HepG2 (cell line): Measurements from ENCODE around the gene CCL23. TPM values are rescaled to one million over a fixed set of nuclear protein-coding genes. Genes with fewer than 3 reads are reported as not detected.

Experiments used
- ARNT2 ChIP-seq: sonication (generic); formaldehyde crosslinking; IDR thresholded peaks from 2 replicates; pipeline ENCODE4 v1.8.0; 2022; ENCODE audit warnings: mild to moderate bottlenecking, low read depth, missing genetic modification reagents, moderate library complexity
- GMEB2 ChIP-seq: IDR thresholded peaks from 2 replicates; pipeline ENCODE4 v1.6.1; 2016; ENCODE audit warnings: missing biosample characterization, missing genetic modification reagents, low read depth
- IRX3 ChIP-seq: sonication (generic); formaldehyde crosslinking; IDR thresholded peaks from 2 replicates; pipeline ENCODE4 v1.8.1; 2023; ENCODE audit warnings: mild to moderate bottlenecking, low read depth, missing genetic modification reagents, borderline replicate concordance
- JUNB ChIP-seq: sonication (generic); formaldehyde crosslinking; IDR thresholded peaks from 2 replicates; pipeline ENCODE4 v1.8.0; 2022; ENCODE audit warnings: missing genetic modification reagents, mild to moderate bottlenecking, borderline replicate concordance
- KDM5B ChIP-seq: sonication (generic); formaldehyde crosslinking; IDR thresholded peaks from 2 replicates; pipeline ENCODE4 v1.4.0; 2020; ENCODE audit warnings: missing genetic modification reagents, mild to moderate bottlenecking, borderline replicate concordance
- KLF6 ChIP-seq: IDR thresholded peaks from 2 replicates; pipeline ENCODE4 v1.8.0; 2016; ENCODE audit warnings: missing biosample characterization, missing genetic modification reagents
- MLXIP ChIP-seq: sonication (generic); formaldehyde crosslinking; IDR thresholded peaks from 2 replicates; pipeline ENCODE4 v1.9.0; 2021; ENCODE audit warnings: missing genetic modification reagents, borderline replicate concordance
- MYNN ChIP-seq: sonication (generic); formaldehyde crosslinking; IDR thresholded peaks from 2 replicates; pipeline ENCODE4 v1.4.0; 2020; ENCODE audit warnings: mild to moderate bottlenecking, low read depth, missing genetic modification reagents
- ONECUT2 ChIP-seq: sonication (generic); formaldehyde crosslinking; IDR thresholded peaks from 2 replicates; pipeline ENCODE4 v1.4.0; 2020; ENCODE audit warnings: missing genetic modification reagents
- SOX13 ChIP-seq, 3 experiments: fragments of 450-650 bp in 1 of 3; sonication (generic) in 1 of 3; formaldehyde crosslinking in 1 of 3; IDR thresholded peaks in 2 of 3; conservative IDR thresholded peaks in 1 of 3; 2 replicates each; pipeline versions ENCODE4 v1.5.0 to v1.6.1; 2016 to 2020; ENCODE audit warnings: antibody characterized with exemption in 1 of 3, mild to moderate bottlenecking in 1 of 3, missing compliant biosample characterization in 1 of 3, missing genetic modification reagents in 1 of 3, moderate library complexity in 1 of 3
- WIZ ChIP-seq: sonication (generic); formaldehyde crosslinking; IDR thresholded peaks from 2 replicates; pipeline ENCODE4 v1.5.1; 2020; ENCODE audit warnings: mild to moderate bottlenecking, missing genetic modification reagents
- ZBTB46 ChIP-seq: sonication (generic); formaldehyde crosslinking; IDR thresholded peaks from 2 replicates; pipeline ENCODE4 v1.4.0; 2020; ENCODE audit warnings: mild to moderate bottlenecking, missing genetic modification reagents, borderline replicate concordance
- ZNF235 ChIP-seq: sonication (generic); formaldehyde crosslinking; IDR thresholded peaks from 2 replicates; pipeline ENCODE4 v1.8.1; 2023; ENCODE audit warnings: mild to moderate bottlenecking, missing genetic modification reagents, borderline replicate concordance
- ZNF430 ChIP-seq: sonication (generic); formaldehyde crosslinking; IDR thresholded peaks from 2 replicates; pipeline ENCODE4 v1.9.0; 2021; ENCODE audit warnings: mild to moderate bottlenecking, missing genetic modification reagents
- ZNF775 ChIP-seq: sonication (generic); formaldehyde crosslinking; IDR thresholded peaks from 2 replicates; pipeline ENCODE4 v1.4.0; 2020; ENCODE audit warnings: missing genetic modification reagents, mild to moderate bottlenecking, moderate library complexity, borderline replicate concordance
- ZNF792 ChIP-seq: IDR thresholded peaks from 2 replicates; pipeline ENCODE4 v1.6.1; 2016
- polyA plus RNA-seq, 8 experiments: library from polyadenylated mRNA; depleted of rRNA in 3 of 8; stranded (reverse) in 7 of 8; unstranded in 1 of 8; fragments of >200 nt; fragmentation: Illumina TruSeq in 4 of 8; extraction: Trizol in 4 of 8; gene quantifications; 2 replicates each; pipeline versions ENCODE4 v1.2.1 to v1.2.3, GENCODE V29; 2011 to 2016; ENCODE audit warnings: low read depth in 4 of 8, missing spikeins in 1 of 8, mixed read lengths in 1 of 8; ENCODE audit not compliant: insufficient read depth in 1 of 8
- total RNA-seq, 5 experiments: library from RNA; depleted of rRNA; stranded (reverse); fragments of >200 nt; fragmentation: Illumina TruSeq; extraction: Trizol; gene quantifications; 2 replicates each; pipeline ENCODE4 v1.2.3, GENCODE V29; 2016; ENCODE audit warnings: low read depth in 1 of 5

Gene CCL23
- total and polyA plus RNA-seq, 2 of the 13 experiments (the other 11 are each of a cell fraction or from before 2014, with no cell fraction given), result not detected

GRCh38 chr17:36008998-36009665 is 8.6 kb downstream of the CCL23 start (continued):
- TF ChIP-seq ZBTB46 (CRISPR knock-in tag), result no peak
- no peak for TF ChIP-seq ARNT2 (CRISPR knock-in tag)
- no peak for TF ChIP-seq MLXIP (CRISPR knock-in tag)
- TF ChIP-seq WIZ (CRISPR knock-in tag), result no peak
- no peak for TF ChIP-seq ONECUT2 (CRISPR knock-in tag)
- peak; percentile 42; the same call in 1 of the 2 replicates for TF ChIP-seq ZNF430 (CRISPR knock-in tag)
- TF ChIP-seq KDM5B (CRISPR knock-in tag), result 0 out of 2 replicates have a peak, but pooled peaks have one; percentile 28
- no peak for TF ChIP-seq KLF6
- TF ChIP-seq MYNN, result no peak
- TF ChIP-seq JUNB (CRISPR knock-in tag), result no peak
- TF ChIP-seq GMEB2 (CRISPR knock-in tag), result no peak
- no peak for TF ChIP-seq IRX3
- TF ChIP-seq SOX13 (IDR thresholded peaks at IDR 0.05), result no peak
- TF ChIP-seq SOX13 (CRISPR knock-in tag; conservative IDR thresholded peaks at IDR 0.05 in 1 of 2, IDR thresholded peaks at IDR 0.05 in 1 of 2), result 0 out of 4 replicates have a peak, but pooled peaks of 1 of the 2 experiments have one; percentile 6
- TF ChIP-seq ZNF792 (CRISPR knock-in tag), result 0 out of 2 replicates have a peak, but pooled peaks have one; percentile 15
- TF ChIP-seq ZNF775 (CRISPR knock-in tag), result no peak
- no peak for TF ChIP-seq ZNF235 (CRISPR knock-in tag)
